DMS79 (cell line): ENCODE data around the gene RFPL4A.
"Not testable (repeated sequence)": the region's sequence is repeated elsewhere in the genome, so short reads cannot be mapped to it uniquely, and the experiment has no call there.

Source experiments
- DNase-seq: peaks from one replicate; lab custom pipeline; 2025; lab: John Stamatoyannopoulos, UW

RFPL4A gene

GRCh38 chr19:55758797-55759196 lies at the start of gene RFPL4A:
Gene RFPL4A (plus strand): TSS chr19:55759097. CDS start chr19:55761801, 2,704 bp downstream.
- not testable (repeated sequence) for DNase-seq

GRCh38 chr19:55711719-55712118 lies 47.2 kb upstream of the RFPL4A start:
- no peak for DNase-seq

- no peak for DNase-seq
Observed at GRCh38 chr19:55712804-55713631, 45.9 kb upstream of the RFPL4A start.

DNA sequence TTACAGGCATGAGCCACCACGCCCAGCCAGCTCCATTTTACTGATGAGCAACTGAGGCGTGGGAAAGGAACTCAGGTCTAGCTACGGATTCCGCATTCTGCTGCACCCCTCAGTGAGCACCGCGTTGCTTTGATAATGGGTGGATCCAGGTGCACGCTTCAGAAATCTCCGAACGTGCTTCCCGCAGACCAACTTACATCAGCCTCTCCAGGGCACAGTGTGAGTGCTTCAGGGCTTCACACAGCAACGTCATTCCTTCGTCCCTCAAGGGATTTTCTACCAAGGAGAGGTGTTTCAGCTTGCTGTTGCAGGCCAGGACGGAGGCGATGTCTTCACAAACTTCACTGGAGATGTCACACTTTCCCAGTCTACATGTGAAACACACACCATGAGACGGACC lies 42.4 kb upstream of the RFPL4A start:
- no peak for DNase-seq

- DNase-seq: no peak
Observed at GRCh38 chr19:55717251-55717650, 41.6 kb upstream of the RFPL4A start.

- DNase-seq: not testable (repeated sequence)
Observed at GRCh38 chr19:55717879-55718711, 40.8 kb upstream of the RFPL4A start.

DNA sequence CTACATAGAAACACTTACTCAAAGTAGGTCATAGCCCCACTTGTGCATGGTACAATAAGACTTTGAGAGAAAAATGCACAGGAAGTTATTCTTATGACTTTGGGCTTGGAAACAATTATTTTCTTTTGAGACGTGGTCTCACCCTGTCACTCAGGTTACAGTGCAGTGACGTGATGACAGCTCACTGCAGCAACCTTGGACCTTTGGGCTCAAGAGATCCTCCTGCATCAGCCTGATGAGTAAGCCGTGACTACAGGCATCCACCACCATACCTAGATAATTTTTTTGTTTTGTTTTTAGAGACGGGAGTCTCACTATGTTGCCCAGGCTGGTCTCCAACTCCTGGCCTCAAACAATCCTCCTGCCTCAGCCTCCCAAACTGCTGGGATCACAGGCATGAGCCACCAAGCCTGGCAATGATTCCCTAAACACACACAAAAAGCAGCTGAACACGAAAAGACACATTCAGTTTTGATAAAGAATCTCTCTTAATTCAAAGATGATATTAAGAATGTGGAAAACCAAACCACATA lies 38.6 kb upstream of the RFPL4A start:
- no peak for DNase-seq

DNA sequence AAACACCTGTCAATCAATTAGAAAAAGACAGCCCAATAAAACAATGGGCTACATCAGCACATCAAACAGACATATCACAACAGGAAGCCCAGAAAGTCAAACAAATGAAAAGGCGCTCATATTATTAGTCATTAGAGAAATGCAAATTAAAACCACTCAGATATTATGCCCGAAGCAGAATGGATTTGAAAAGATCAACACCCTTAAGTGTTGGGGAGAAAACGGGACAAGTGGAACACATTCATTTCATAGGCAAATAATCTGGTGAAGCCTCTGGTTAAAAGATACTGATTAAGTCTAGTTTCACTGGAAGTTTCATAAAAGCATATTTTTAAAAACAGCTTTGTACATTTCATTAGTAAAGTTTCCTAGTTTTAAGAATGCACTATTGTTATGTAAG lies 38.1 kb upstream of the RFPL4A start:
- no peak for DNase-seq

GRCh38 chr19:55723491-55723890 lies 35.4 kb upstream of the RFPL4A start:
- DNase-seq: no peak

DNA sequence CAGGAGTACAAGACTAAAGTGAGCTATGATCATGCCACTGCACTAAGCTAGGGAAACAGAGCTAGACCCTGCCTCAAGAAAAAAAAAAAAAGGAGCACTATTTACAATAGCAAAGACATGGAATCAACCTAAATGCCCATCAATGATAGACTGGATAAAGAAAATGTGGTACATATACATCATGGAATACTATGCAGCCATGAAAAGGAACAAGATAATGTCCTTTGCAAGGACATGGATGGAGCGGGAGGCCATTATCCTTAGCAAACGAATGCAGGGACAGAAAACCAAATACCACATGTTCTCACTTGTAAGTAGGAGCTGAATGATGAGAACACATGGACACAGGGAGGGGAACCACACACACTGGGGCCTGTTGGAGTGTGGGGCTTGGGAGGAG lies 28.5 kb upstream of the RFPL4A start:
- not testable (repeated sequence) for DNase-seq

DNA sequence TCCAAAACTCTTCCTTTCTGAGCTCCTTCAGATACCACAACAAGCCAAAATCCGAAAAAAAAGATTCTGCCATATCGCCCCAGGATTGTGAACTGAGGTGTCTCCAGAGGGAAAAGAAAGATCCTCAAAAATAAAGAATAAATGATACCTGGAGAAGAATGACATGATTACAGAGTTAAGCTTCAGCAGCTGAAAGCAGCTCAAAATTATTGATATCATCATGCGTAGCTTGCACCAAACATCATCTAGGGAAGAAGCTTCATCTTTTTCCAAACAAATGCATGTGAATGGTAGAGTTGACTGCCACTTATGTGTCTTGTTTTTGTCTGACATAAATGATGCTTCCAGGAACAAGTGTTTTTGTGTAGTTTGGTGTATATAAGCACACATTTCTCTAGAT lies 20.6 kb upstream of the RFPL4A start, which contains the start of gene NLRP9:
TSS of gene NLRP9 (minus strand) at position 101 of the 400 bp plus-strand sequence. CDS start at position 73, 28 bp downstream.
- no peak for DNase-seq

DNA sequence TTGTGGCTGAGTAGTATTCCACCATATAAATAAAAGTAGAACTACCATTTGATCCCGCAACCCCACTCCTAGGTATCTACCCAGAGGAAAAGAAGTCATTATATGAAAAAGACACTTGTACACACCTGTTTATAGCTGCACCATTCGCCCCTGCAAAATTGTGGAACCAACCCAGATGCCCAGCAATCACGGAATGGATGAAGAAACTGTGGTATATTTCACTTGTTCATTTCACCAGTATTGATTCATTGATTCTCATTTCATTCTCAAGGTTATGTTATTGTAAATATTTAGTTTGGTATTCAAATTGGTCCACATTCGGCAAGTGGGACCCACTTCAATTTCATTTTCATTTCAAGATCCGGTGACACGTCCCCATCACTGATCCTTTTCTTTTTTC lies 8.2 kb upstream of the RFPL4A start:
- DNase-seq: no peak

- DNase-seq: no peak
Observed at GRCh38 chr19:55753401-55753800, 5.5 kb upstream of the RFPL4A start.

DNA sequence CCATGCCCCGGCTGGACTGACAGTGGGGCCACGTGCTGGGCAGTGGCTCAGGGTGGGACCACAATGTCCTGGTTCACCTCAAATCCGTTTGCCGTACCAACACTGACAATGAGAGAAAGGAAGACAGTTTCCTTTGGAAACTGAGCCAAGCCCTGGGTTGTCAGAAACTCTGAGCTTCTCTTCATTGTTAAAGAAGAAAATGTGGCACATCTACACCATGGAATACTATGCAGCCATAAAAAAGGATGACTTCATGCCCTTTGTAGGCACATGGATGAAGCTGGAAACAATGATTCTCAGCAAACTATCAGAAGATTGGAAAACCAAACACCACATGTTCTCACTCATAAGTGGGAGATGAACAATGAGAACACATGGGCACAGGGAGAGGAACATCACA lies 2.1 kb upstream of the RFPL4A start:
- DNase-seq: not testable (repeated sequence)

GRCh38 chr19:55766466-55766865 lies 7.6 kb downstream of the RFPL4A start:
- no peak for DNase-seq

DNA sequence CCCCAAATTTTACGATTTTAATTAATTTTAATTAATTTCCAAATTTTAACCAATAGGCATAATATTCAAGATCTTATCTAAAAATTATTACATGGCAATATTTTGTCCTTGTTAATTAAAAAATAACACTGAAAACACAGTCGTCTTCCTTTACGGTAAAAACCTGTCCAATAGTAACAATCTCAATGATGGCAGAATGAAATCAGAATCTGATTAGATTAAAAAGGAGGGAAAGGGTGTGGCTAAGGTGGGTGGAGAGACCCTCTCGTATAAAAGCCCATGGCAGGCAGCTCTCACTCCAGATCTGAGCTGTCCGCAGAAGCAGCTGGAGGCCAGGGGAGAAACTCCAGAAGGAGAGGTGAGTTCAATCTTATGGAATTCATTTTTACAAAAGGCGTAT lies 9.9 kb downstream of the RFPL4A start, which contains the start of gene RFPL4AL1:
TSS of gene RFPL4AL1 (plus strand) at position 301 of the 400 bp plus-strand sequence. CDS start 2,687 bp downstream, outside the sequence.
- not testable (repeated sequence) for DNase-seq

DNA sequence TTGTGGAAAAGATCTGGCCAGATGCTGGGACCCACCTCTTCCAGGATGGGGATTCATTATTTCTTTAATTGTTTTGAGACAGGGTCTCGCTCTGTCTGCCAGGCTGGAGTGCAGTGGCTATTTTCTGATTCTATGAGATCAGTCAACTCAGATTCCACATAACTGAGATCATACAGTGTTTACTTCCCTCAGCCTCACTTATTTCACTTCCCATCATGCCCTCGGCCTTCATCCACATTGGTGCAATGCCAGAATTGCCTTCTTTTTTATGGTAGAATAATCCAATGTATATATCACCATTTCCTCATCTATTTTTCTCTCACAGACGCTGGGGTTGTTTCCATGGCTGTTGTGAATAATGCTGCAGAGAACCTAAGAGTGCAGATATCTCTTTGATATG lies 10.7 kb downstream of the RFPL4A start:
- DNase-seq: not testable (repeated sequence)

DNA sequence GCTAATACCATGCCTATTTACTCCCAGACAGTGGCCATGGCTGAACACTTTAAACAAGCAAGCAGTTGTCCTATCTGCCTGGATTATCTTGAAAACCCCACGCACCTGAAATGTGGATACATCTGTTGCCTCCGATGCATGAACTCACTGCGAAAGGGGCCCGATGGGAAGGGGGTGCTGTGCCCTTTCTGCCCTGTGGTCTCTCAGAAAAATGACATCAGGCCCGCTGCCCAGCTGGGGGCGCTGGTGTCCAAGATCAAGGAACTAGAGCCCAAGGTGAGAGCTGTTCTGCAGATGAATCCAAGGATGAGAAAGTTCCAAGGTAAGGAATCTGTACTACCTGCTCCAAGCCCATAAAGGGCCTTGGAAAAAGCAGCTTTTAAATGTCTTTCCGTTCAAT lies 18.6 kb downstream of the RFPL4A start:
- no peak for DNase-seq

DNA sequence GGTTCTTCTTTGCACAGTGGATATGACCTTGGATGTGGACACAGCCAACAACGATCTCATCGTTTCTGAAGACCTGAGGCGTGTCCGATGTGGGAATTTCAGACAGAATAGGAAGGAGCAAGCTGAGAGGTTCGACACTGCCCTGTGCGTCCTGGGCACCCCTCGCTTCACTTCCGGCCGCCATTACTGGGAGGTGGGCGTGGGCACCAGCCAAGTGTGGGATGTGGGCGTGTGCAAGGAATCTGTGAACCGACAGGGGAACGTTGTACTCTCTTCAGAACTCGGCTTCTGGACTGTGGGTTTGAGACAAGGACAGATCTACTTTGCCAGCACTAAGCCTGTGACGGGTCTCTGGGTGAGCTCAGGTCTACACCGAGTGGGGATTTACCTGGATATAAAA lies 19.4 kb downstream of the RFPL4A start:
- no peak for DNase-seq

DNA sequence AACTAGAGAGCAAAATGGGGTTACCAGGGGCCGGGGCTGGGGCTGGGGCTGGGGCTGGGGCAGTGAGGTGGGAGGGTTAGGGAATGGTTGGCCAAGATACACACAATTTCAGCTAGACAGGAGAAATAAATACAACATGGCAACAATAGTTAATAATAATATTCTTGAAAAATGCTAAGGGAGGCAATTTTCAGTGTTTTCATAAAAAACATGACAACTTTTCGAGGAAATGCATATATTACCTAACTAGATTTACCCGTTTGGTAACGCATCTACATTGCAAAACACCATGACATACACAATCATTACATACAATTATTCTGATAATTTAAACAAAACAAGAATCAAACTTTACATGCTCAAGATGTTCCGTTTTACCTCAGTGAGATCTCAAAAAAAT lies 22.2 kb downstream of the RFPL4A start:
- no peak for DNase-seq

GRCh38 chr19:55795021-55795420 lies 36.1 kb downstream of the RFPL4A start:
- DNase-seq: no peak

DNA sequence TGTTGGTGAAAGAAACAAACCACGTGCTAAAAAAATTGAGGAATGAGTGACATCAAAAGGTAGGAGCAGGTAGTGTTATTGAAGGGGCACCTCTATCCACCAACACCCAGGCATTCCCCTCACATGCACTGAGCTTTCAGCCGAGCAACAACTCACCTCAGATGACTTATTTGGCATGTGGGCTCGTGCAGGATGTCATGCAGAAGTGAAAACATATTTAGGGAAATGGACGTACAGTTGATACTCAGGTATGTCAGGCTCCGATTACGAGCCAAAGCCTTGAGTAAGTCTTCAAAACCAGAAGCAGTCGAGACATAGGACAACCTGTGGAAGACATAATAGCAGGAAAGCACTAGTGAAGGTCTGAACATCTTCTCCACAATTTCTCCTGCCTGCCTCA lies 42.5 kb downstream of the RFPL4A start:
- DNase-seq: no peak

DNA sequence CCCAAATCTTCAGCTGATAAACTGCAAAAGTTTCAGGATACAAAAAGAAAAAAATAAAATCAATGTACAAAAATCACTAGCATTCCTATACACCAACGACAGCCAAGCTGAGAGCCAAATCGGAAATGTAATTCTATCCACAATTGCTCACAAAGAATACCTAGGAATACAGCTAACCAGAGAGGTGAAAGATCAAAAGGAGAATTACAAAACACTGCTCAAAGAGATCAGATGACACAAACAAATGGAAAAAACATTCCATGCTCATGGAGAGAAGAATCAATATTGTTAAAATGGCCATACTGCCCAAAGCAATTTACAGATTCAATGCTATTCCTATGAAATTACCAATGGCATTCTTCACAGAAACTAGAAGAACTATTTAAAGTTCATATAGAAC lies 43.4 kb downstream of the RFPL4A start:
- DNase-seq: no peak
